Umbilical cord (tissue), 2 donors: Measurements from ENCODE around the gene ITPR2. TPM values are rescaled to one million over a fixed set of nuclear protein-coding genes. Genes with fewer than 3 reads are reported as not detected.
"Not testable (repeated sequence)": the region's sequence is repeated elsewhere in the genome, so short reads cannot be mapped to it uniquely, and the experiment has no call there.

Source experiments
- DNase-seq: peaks from one replicate; pipeline ENCODE4 v3.0.0-alpha.2; 2015; ENCODE audit warnings: low spot score
- total RNA-seq: library from RNA; depleted of rRNA; stranded (reverse); fragments of >200 nt; gene quantifications from one replicate; pipeline ENCODE4 v1.2.3, GENCODE V29; 2014; ENCODE audit warnings: low replicate concordance; ENCODE audit not compliant: insufficient read depth

ITPR2 gene
- total RNA-seq, 1 donor from 2014 or later, result 175 TPM

GRCh38 chr12:26632756-26633155 lies 200.2 kb downstream of the ITPR2 start:
- DNase-seq, result no peak

- peak; percentile 6 for DNase-seq
Measured at GRCh38 chr12:26631846-26632245, 201.1 kb downstream of the ITPR2 start.

- peak; percentile 81 for DNase-seq
Measured at GRCh38 chr12:26630546-26631027, 202.4 kb downstream of the ITPR2 start.

- DNase-seq, result peak; percentile 16
Measured at GRCh38 chr12:26629864-26630263, 203.1 kb downstream of the ITPR2 start.

- DNase-seq, result no peak
Measured at GRCh38 chr12:26628234-26628633, 204.8 kb downstream of the ITPR2 start.

- DNase-seq, result peak; percentile 22
Measured at GRCh38 chr12:26627335-26627734, 205.7 kb downstream of the ITPR2 start.

- DNase-seq, result no peak
Measured at GRCh38 chr12:26623136-26623535, 209.9 kb downstream of the ITPR2 start.

GRCh38 chr12:26622601-26623000 lies 210.4 kb downstream of the ITPR2 start:
- DNase-seq, result no peak

- no peak for DNase-seq
Measured at GRCh38 chr12:26621932-26622331, 211.1 kb downstream of the ITPR2 start.

- DNase-seq, result no peak
Measured at GRCh38 chr12:26620907-26621306, 212.1 kb downstream of the ITPR2 start.

- DNase-seq, result no peak
Measured at GRCh38 chr12:26617513-26617912, 215.5 kb downstream of the ITPR2 start.

GRCh38 chr12:26614011-26614616 lies 218.9 kb downstream of the ITPR2 start:
- no peak for DNase-seq

- DNase-seq, result no peak
Measured at GRCh38 chr12:26612203-26612602, 220.8 kb downstream of the ITPR2 start.

- DNase-seq, result no peak
Measured at GRCh38 chr12:26611598-26611997, 221.4 kb downstream of the ITPR2 start.

GRCh38 chr12:26610774-26611173 lies 222.2 kb downstream of the ITPR2 start:
- no peak for DNase-seq

GRCh38 chr12:26609986-26610385 lies 223.0 kb downstream of the ITPR2 start:
- DNase-seq, result no peak

GRCh38 chr12:26608706-26609105 lies 224.3 kb downstream of the ITPR2 start:
- DNase-seq, result no peak

- DNase-seq, result no peak
Measured at GRCh38 chr12:26608273-26608672, 224.7 kb downstream of the ITPR2 start.

GRCh38 chr12:26606911-26607310 lies 226.1 kb downstream of the ITPR2 start:
- DNase-seq, result no peak

GRCh38 chr12:26604813-26605212 lies 228.2 kb downstream of the ITPR2 start:
- DNase-seq, result not testable (repeated sequence)

- DNase-seq, result no peak
Measured at GRCh38 chr12:26599096-26599695, 233.8 kb downstream of the ITPR2 start.

- no peak for DNase-seq
Measured at GRCh38 chr12:26595806-26596205, 237.2 kb downstream of the ITPR2 start.

GRCh38 chr12:26580619-26581018 lies 252.4 kb downstream of the ITPR2 start:
- no peak for DNase-seq

GRCh38 chr12:26576266-26576665 lies 256.7 kb downstream of the ITPR2 start:
- no peak for DNase-seq
